SH-SY5Y (cell line): ENCODE results near the gene GABRD.

ENCODE experiments used
- GATA2 ChIP-seq: IDR thresholded peaks from 2 replicates; pipeline ENCODE4 v1.6.1; 2011; ENCODE audit warnings: mild to moderate bottlenecking, low read depth, low read length
- GATA3 ChIP-seq: IDR thresholded peaks from 2 replicates; pipeline ENCODE4 v1.6.1; 2011; ENCODE audit warnings: low read depth, mild to moderate bottlenecking, low read length, moderate library complexity

DNA sequence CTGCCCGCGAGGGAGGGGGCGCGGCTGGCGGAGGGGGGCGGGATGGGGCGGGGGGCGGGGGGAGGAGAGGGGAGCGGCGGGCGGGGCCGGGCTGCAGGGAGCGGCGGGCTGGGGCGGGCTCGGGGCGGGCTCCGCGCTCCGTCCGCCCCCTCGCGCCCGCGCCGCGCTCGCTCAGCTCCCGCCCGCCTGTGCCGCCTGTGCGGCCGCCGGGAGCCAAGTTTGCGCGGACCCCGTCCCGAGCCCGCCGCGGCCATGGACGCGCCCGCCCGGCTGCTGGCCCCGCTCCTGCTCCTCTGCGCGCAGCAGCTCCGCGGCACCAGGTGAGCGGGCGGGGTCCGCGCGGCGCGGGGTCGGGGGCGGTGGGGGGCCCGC, at the start of gene GABRD:
- TF ChIP-seq GATA3 (no peak), GATA2 (no peak)
